ENCODE measurements around the gene NPC2.
"Not testable (repeated sequence)": the region's sequence is repeated elsewhere in the genome, so short reads cannot be mapped to it uniquely, and the experiment has no call there.

The NPC2 gene

GRCh38 chr14:74459976-74460375 is 33.1 kb downstream of the NPC2 start:
- no peak overlapping the region for H3K4me3 ChIP-seq (ENCODE audit: low read length)
- no peak for DNase-seq (ENCODE audit: low read depth)
- no peak for TF ChIP-seq CTCF (IDR thresholded peaks at IDR 0.05; ENCODE audit: insufficient read depth, low read depth, low read length, missing control alignments)

DNA sequence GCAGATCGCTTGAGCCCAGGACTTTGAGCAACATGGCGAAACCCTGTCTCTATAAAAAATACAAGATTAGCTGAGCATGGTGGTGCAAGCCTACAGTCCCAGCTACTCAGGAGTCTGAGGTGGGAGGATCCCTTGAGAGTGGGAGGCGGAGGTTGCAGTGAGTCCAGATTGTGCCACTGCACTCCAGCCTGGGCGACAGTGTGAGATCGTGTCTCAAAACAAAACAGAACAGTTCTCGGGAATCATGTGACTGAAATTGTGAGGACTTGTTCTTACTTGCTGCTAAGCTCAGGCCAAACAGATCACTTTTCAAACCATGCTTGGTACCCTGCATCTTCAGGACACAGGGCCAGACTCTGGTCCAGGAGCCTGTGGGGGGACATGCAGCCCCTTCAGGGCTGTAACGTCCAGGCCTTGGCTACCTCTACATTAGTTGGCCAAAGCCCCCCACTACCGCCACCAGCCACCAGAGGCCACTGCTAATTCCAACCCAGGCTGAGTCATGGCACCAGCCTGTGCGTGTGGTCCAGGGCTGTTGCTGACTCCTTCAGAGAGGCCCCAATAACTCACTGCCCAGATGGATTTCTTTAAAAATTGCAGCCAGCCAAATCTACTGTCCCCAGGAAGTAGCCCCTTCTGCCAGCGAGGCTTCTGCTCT is 33.7 kb downstream of the NPC2 start:
- no peak overlapping the region for H3K4me3 ChIP-seq (ENCODE audit: low read length)
- peak; percentile 74 for TF ChIP-seq CTCF (IDR thresholded peaks at IDR 0.05; ENCODE audit: insufficient read depth, low read depth, low read length, missing control alignments)
- peak; percentile 67 for DNase-seq (ENCODE audit: low read depth)

- no peak for TF ChIP-seq CTCF (IDR thresholded peaks at IDR 0.05; ENCODE audit: insufficient read depth, low read depth, low read length, missing control alignments)
- no peak for DNase-seq (ENCODE audit: low read depth)
- H3K4me3 ChIP-seq (ENCODE audit: low read length) = no peak overlapping the region
Measured at GRCh38 chr14:74457565-74457895, 35.6 kb downstream of the NPC2 start.

DNA sequence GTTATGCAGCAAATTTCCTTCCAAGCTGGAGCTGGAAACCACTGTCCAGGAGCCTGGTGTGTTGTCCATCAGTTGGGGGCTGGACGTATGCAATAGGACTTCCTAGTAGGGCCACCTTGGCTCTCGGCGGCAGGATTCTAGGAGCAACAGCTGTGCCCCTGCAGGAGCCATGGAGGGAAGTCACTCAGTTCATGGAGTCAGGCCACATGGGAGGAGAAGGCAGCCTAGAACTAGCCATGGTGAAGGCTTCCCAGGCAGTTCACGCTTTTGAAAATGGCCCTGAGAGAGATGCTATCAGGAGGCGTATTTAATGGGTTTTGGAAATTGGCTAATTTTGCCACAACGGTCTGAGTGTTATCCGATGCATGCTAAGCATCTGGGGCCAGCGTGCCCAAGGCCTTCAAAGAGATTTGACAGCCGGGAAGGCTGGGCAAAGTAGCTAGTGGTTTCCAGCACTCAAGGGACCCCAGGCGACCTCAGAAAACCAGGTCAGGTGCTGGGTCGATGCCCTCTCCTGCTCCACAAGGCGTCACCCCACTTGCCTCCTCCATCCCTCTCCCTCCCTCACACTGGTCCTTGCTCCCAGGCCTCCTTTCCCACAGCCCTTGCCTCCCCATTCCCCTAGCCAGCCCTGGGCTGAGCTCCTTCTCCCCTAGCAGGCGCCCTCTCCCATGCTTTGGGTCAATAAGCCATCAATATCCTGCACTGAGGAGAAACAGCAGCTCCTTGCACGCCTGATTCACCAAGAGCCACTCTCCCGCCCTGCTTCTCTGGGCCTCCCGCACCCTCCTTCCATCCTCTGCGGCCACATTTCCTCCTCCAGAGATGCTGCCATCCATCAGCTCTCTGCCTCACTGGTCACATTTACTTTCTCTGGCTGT is 36.2 kb downstream of the NPC2 start:
- DNase-seq (ENCODE audit: low read depth) = no peak
- H3K4me3 ChIP-seq (ENCODE audit: low read length) = no peak overlapping the region
- TF ChIP-seq CTCF (IDR thresholded peaks at IDR 0.05; ENCODE audit: insufficient read depth, low read depth, low read length, missing control alignments) = no peak

DNA sequence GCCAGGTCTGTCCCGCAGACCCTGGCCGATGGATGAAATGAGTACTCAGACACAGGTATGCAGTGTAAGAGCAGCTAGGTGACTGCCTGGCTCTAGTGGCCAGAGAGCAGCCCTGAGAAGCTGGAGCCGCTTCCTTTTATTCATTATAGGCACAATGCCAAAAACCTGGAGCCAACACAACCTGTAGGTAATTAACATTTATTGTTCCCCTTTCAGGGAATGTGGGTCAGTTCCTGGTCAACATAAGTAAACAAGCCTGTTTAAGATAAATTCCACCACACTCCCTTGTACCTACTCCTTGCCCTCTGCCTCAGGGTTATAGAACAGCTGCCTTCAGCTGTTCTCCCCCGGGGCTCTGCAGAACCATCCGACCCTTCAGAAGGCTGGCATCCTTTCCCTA is 38.7 kb downstream of the NPC2 start:
- DNase-seq (ENCODE audit: low read depth) = not testable (repeated sequence)

DNA sequence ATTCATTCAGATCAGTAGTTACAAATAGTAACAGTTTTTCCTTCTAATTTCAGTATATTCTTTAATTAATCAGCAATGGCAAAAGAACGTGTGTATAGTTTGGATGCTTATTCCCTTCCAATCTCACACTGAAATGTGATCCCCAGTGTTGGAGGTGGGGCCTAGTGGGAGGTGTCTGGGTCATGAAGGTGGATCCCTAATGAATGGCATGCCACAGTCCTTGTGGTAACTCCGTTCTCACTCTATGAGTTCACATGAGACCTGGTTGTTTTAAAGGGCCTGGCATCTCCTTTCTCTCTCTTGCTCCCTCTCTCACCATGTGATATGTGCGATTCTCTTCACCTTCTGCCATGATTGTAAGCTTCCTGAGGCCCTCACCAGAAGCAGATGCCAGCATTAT is 48.2 kb downstream of the NPC2 start:
- peak; percentile 24 for DNase-seq (ENCODE audit: low read depth)
- no peak for TF ChIP-seq CTCF (IDR thresholded peaks at IDR 0.05; ENCODE audit: insufficient read depth, low read depth, low read length, missing control alignments)
- no peak overlapping the region for H3K4me3 ChIP-seq (ENCODE audit: low read length)

More for the DNA sequence above, 38.7 kb downstream of the NPC2 start:
- H3K4me3 ChIP-seq (ENCODE audit: low read length) = not testable (repeated sequence)

- no peak for DNase-seq (ENCODE audit: low read depth)
- no peak overlapping the region for H3K4me3 ChIP-seq (ENCODE audit: low read length)
- TF ChIP-seq CTCF (IDR thresholded peaks at IDR 0.05; ENCODE audit: insufficient read depth, low read depth, low read length, missing control alignments) = no peak
Measured at GRCh38 chr14:74442757-74443156, 50.3 kb downstream of the NPC2 start.

Measured in epithelial cell of esophagus (primary cell).